ENCODE results near the gene FAM118A.

FAM118A gene

GRCh38 chr22:45281010-45281409 is 28.7 kb upstream of the FAM118A start:
- no peaks in the 10 kb centered on the region for H3K36me3 ChIP-seq (ENCODE audit: control insufficient read depth in 5 of 5, insufficient read depth in 5 of 5, low read length in 5 of 5)
- H3K4me3 ChIP-seq (ENCODE audit: low read depth in 1 of 5, low read length in 5 of 5), result no peak overlapping the region
- H3K4me1 ChIP-seq (ENCODE audit: control insufficient read depth in 5 of 5, insufficient read depth in 5 of 5, low read length in 5 of 5), result peaks cover 2 to 29% (median 17%) of the 10 kb centered on the region in 5 donors
- H3K27me3 ChIP-seq (ENCODE audit: control insufficient read depth in 5 of 5, insufficient read depth in 4 of 5, low read length in 5 of 5), result peaks cover 7 to 21% (median 16%) of the 10 kb centered on the region in 5 donors
- no peak overlapping the region for H3K9ac ChIP-seq (ENCODE audit: low read length in 5 of 5)
- H3K9me3 ChIP-seq (ENCODE audit: control insufficient read depth in 5 of 5, low read length in 5 of 5), result no peaks in the 10 kb centered on the region
- no peak overlapping the region for H3K27ac ChIP-seq (ENCODE audit: low read depth, low read length)

DNA sequence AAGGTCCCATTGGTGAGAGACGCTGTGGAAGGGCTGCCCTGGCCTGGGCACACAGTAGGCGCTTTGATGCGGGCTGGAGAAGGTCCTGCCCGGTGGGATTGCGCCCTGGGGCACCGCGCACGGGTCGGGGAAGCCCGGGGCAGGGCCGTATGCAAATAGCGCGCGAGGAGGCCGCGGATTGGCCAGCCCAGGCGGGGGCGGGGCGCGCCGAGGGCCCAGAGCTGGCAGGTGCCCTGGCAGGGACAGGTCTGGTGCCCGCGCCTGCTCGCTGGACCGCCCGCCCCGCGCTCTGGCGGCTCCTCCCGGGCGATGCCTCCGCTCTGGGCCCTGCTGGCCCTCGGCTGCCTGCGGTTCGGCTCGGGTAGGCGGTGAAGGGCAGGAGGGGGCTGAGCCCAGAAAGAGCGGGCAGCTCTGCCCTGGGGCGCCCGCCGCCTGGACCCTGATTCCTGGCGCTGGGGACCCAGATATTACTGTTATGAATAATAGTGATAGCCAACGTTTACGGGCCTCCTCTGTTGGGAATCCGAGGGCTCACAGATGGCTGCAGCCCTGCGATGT is 24.9 kb upstream of the FAM118A start, which contains the start of gene UPK3A:
Gene UPK3A, plus strand, starts transcription at position 245 of the 558 bp plus-strand sequence. Its CDS starts 65 bp downstream, at position 310.
- Histone ChIP-seq H3K27me3 (ENCODE audit: control insufficient read depth in 5 of 5, insufficient read depth in 4 of 5, low read length in 5 of 5) (peaks cover 11 to 30% (median 15%) of the 10 kb centered on the region in 5 donors), H3K9ac (ENCODE audit: low read length in 5 of 5) (peak within 1 kb of the TSS in 2 of 5 donors; percentile 39 to 41), H3K4me1 (ENCODE audit: control insufficient read depth in 5 of 5, insufficient read depth in 5 of 5, low read length in 5 of 5) (peaks cover 0 to 24% (median 10%) of the 10 kb centered on the region in 5 donors), H3K9me3 (ENCODE audit: control insufficient read depth in 5 of 5, low read length in 5 of 5) (no peaks in the 10 kb centered on the region), H3K4me3 (ENCODE audit: low read depth in 1 of 5, low read length in 5 of 5) (peak within 1 kb of the TSS in 3 of 5 donors; percentile 8 to 56 (median 29)), H3K36me3 (ENCODE audit: control insufficient read depth in 5 of 5, insufficient read depth in 5 of 5, low read length in 5 of 5) (no peaks in the 10 kb centered on the region), H3K27ac (ENCODE audit: low read depth, low read length) (no peak within 1 kb of the TSS)

DNA sequence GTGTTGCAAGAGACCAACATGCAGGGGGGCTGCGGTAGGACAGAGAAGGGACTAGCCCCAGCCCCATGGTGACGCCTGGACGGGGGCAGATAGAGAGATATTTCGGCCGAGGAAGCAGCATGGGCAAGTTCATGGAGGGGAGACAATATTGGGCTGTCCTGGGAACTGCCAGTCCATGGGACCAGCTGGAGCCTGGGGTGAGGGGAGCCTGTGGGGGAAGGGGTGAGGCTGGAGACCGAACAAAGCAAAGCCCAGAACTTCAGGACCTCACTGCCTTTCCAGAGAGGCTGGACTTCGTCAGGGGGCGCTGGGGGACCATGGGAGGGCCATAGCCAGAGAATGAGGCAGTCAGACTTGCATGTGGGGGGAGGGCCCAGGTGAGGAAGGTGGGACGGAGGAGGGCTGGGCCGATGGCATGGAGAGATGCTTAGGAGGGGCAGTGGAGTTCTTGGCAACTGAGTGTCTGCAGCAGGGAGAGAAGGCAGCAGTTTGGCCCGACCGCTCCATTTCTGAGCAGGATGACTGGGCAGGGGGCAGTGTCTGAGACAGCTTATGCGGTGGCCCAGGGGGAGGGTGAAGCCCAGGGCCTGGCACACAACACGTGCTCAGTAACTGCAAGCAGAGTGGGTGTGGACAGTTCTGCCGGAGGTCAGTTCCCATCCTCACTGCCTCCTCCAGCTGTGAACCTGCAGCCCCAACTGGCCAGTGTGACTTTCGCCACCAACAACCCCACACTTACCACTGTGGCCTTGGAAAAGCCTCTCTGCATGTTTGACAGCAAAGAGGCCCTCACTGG is 24.3 kb upstream of the FAM118A start:
- H3K27ac ChIP-seq (ENCODE audit: low read depth, low read length), result no peak overlapping the region

DNA sequence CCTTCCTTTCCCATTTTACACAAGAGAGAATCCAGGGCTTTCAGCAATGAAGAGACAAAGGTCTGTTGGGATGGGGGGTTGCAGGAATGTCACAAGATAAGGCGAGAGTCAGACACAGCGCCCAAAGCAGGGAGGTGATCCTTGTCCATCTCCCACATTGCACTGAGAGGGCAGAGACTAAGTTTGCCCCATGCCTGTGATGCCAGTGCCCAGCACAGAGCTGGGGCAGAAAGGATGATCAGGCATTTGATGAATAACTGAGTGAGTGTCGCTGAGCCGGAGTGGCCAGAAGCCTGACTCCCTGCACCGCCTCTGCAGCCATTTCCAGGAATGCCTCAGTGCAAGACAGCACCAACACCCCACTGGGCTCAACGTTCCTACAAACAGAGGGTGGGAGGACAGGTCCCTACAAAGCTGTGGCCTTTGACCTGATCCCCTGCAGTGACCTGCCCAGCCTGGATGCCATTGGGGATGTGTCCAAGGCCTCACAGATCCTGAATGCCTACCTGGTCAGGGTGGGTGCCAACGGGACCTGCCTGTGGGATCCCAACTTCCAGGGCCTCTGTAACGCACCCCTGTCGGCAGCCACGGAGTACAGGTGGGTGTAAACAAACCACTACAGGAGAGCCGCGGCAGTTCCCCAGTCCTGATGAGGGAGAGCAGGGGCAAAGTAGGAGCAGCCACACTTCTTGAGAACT is 22.7 kb upstream of the FAM118A start:
- Histone ChIP-seq H3K27me3 (ENCODE audit: control insufficient read depth in 5 of 5, insufficient read depth in 4 of 5, low read length in 5 of 5) (peaks cover 17 to 43% (median 32%) of the 10 kb centered on the region in 5 donors), H3K27ac (ENCODE audit: low read depth, low read length) (no peak overlapping the region), H3K9me3 (ENCODE audit: control insufficient read depth in 5 of 5, low read length in 5 of 5) (no peaks in the 10 kb centered on the region), H3K4me1 (ENCODE audit: control insufficient read depth in 5 of 5, insufficient read depth in 5 of 5, low read length in 5 of 5) (peaks cover 0 to 26% (median 9%) of the 10 kb centered on the region in 5 donors), H3K36me3 (ENCODE audit: control insufficient read depth in 5 of 5, insufficient read depth in 5 of 5, low read length in 5 of 5) (no peaks in the 10 kb centered on the region), H3K9ac (ENCODE audit: low read length in 5 of 5) (no peak overlapping the region), H3K4me3 (ENCODE audit: low read depth in 1 of 5, low read length in 5 of 5) (no peak overlapping the region)

More for the DNA sequence above, 24.3 kb upstream of the FAM118A start:
- H3K4me1 ChIP-seq (ENCODE audit: control insufficient read depth in 5 of 5, insufficient read depth in 5 of 5, low read length in 5 of 5), result peaks cover 0 to 19% (median 7%) of the 10 kb centered on the region in 5 donors
- H3K9me3 ChIP-seq (ENCODE audit: control insufficient read depth in 5 of 5, low read length in 5 of 5), result no peaks in the 10 kb centered on the region
- no peaks in the 10 kb centered on the region for H3K36me3 ChIP-seq (ENCODE audit: control insufficient read depth in 5 of 5, insufficient read depth in 5 of 5, low read length in 5 of 5)
- H3K27me3 ChIP-seq (ENCODE audit: control insufficient read depth in 5 of 5, insufficient read depth in 4 of 5, low read length in 5 of 5), result peaks cover 13 to 37% (median 21%) of the 10 kb centered on the region in 5 donors
- H3K4me3 ChIP-seq (ENCODE audit: low read depth in 1 of 5, low read length in 5 of 5), result peak overlapping the region in 2 of 5 donors; percentile 29 to 56
- H3K9ac ChIP-seq (ENCODE audit: low read length in 5 of 5), result peak overlapping the region in 1 of 5 donors; percentile 41

DNA sequence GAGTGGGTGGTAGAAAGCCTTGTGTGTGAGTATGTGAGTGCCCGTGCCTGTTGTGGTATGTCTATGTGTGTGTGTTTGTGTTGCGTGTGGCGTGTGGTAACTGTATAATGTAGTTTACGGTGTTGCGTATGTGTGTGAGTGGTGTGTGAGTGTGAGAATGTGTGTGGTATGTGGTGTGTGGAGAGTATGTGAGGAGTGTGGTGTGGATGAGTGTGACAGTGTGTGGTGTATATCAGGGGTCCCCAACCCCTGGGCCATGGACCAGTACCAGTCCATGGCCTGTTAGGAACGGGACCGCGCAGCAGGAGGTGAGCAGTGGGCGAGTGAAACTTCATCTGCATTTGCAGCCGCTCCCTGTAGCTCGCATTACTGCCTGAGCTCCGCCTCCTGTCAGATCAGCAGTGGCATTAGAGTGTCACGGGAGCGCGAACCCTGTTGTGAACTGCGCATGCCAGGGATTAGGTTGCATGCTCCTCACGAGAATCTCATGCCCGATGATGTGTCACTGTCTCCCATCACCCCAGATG is 19.3 kb upstream of the FAM118A start:
- Histone ChIP-seq H3K9me3 (ENCODE audit: control insufficient read depth in 5 of 5, low read length in 5 of 5) (no peaks in the 10 kb centered on the region), H3K27me3 (ENCODE audit: control insufficient read depth in 5 of 5, insufficient read depth in 4 of 5, low read length in 5 of 5) (peaks cover 15 to 32% (median 30%) of the 10 kb centered on the region in 5 donors), H3K4me1 (ENCODE audit: control insufficient read depth in 5 of 5, insufficient read depth in 5 of 5, low read length in 5 of 5) (peaks cover 0 to 22% (median 0%) of the 10 kb centered on the region in 5 donors), H3K9ac (ENCODE audit: low read length in 5 of 5) (no peak overlapping the region), H3K4me3 (ENCODE audit: low read depth in 1 of 5, low read length in 5 of 5) (no peak overlapping the region), H3K36me3 (ENCODE audit: control insufficient read depth in 5 of 5, insufficient read depth in 5 of 5, low read length in 5 of 5) (no peaks in the 10 kb centered on the region), H3K27ac (ENCODE audit: low read depth, low read length) (no peak overlapping the region)

GRCh38 chr22:45291061-45291930 is 18.4 kb upstream of the FAM118A start:
- Histone ChIP-seq H3K27ac (ENCODE audit: low read depth, low read length) (no peak overlapping the region), H3K4me3 (ENCODE audit: low read depth in 1 of 5, low read length in 5 of 5) (no peak overlapping the region)

DNA sequence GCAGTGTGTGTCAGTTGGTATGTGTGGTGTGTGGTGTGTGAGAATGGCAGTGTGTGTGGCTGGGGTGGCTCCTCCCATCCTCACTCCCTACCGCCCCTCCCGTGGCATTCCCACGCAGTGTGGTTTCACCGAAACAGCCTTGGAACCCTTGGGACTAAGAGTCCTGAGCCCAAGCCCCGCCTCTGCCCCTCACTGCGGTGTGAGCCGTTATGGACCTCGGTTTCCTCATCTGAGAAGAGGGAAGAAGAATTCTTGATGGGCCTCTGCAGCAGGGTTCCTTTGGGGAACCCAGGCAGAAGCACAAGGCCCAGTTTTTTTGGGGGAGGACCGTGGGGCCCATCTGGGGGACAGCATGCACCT is 17.8 kb upstream of the FAM118A start:
- H3K4me1 ChIP-seq (ENCODE audit: control insufficient read depth in 5 of 5, insufficient read depth in 5 of 5, low read length in 5 of 5), result peaks cover 0 to 21% (median 0%) of the 10 kb centered on the region in 5 donors
- no peak overlapping the region for H3K4me3 ChIP-seq (ENCODE audit: low read depth in 1 of 5, low read length in 5 of 5)
- H3K27me3 ChIP-seq (ENCODE audit: control insufficient read depth in 5 of 5, insufficient read depth in 4 of 5, low read length in 5 of 5), result peaks cover 11 to 29% (median 21%) of the 10 kb centered on the region in 5 donors
- H3K9me3 ChIP-seq (ENCODE audit: control insufficient read depth in 5 of 5, low read length in 5 of 5), result no peaks in the 10 kb centered on the region
- no peaks in the 10 kb centered on the region for H3K36me3 ChIP-seq (ENCODE audit: control insufficient read depth in 5 of 5, insufficient read depth in 5 of 5, low read length in 5 of 5)
- H3K27ac ChIP-seq (ENCODE audit: low read depth, low read length), result no peak overlapping the region
- no peak overlapping the region for H3K9ac ChIP-seq (ENCODE audit: low read length in 5 of 5)

More at GRCh38 chr22:45291061-45291930, 18.4 kb upstream of the FAM118A start:
- Histone ChIP-seq H3K27me3 (ENCODE audit: control insufficient read depth in 5 of 5, insufficient read depth in 4 of 5, low read length in 5 of 5) (peaks cover 11 to 31% (median 24%) of the 10 kb centered on the region in 5 donors), H3K9me3 (ENCODE audit: control insufficient read depth in 5 of 5, low read length in 5 of 5) (no peaks in the 10 kb centered on the region), H3K36me3 (ENCODE audit: control insufficient read depth in 5 of 5, insufficient read depth in 5 of 5, low read length in 5 of 5) (no peaks in the 10 kb centered on the region), H3K4me1 (ENCODE audit: control insufficient read depth in 5 of 5, insufficient read depth in 5 of 5, low read length in 5 of 5) (peaks cover 0 to 19% (median 0%) of the 10 kb centered on the region in 5 donors), H3K9ac (ENCODE audit: low read length in 5 of 5) (no peak overlapping the region)

GRCh38 chr22:45292731-45293442 is 16.8 kb upstream of the FAM118A start:
- Histone ChIP-seq H3K4me1 (ENCODE audit: control insufficient read depth in 5 of 5, insufficient read depth in 5 of 5, low read length in 5 of 5) (peaks cover 0 to 19% (median 0%) of the 10 kb centered on the region in 5 donors), H3K9ac (ENCODE audit: low read length in 5 of 5) (no peak overlapping the region), H3K27me3 (ENCODE audit: control insufficient read depth in 5 of 5, insufficient read depth in 4 of 5, low read length in 5 of 5) (peaks cover 11 to 28% (median 21%) of the 10 kb centered on the region in 5 donors), H3K9me3 (ENCODE audit: control insufficient read depth in 5 of 5, low read length in 5 of 5) (no peaks in the 10 kb centered on the region), H3K4me3 (ENCODE audit: low read depth in 1 of 5, low read length in 5 of 5) (no peak overlapping the region), H3K27ac (ENCODE audit: low read depth, low read length) (no peak overlapping the region), H3K36me3 (ENCODE audit: control insufficient read depth in 5 of 5, insufficient read depth in 5 of 5, low read length in 5 of 5) (no peaks in the 10 kb centered on the region)
